Measurements from ENCODE around the gene DNAJC22.

DNA sequence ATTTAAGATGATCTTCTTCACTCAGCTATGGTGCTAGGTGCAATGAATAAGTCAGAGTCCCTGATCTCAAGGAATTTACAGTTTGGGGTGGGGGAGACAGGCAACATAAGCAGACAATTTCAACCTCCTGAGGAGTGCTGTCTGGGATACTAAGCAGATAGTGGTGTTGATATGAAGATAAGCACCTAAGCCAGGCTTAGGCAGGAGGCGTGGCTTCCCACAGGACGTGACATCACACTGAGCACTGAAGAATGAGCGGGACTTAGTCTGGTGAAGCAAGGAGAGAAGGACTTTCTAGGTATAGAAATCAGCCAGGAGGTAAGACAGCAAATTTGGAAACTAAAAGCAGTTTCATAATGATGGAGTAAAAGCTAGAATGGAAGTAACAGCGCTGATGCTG lies 44.9 kb upstream of the DNAJC22 start:
- no peak for TF ChIP-seq POLR2A (IDR thresholded peaks at IDR 0.05)
- TF ChIP-seq, protein P1, sequence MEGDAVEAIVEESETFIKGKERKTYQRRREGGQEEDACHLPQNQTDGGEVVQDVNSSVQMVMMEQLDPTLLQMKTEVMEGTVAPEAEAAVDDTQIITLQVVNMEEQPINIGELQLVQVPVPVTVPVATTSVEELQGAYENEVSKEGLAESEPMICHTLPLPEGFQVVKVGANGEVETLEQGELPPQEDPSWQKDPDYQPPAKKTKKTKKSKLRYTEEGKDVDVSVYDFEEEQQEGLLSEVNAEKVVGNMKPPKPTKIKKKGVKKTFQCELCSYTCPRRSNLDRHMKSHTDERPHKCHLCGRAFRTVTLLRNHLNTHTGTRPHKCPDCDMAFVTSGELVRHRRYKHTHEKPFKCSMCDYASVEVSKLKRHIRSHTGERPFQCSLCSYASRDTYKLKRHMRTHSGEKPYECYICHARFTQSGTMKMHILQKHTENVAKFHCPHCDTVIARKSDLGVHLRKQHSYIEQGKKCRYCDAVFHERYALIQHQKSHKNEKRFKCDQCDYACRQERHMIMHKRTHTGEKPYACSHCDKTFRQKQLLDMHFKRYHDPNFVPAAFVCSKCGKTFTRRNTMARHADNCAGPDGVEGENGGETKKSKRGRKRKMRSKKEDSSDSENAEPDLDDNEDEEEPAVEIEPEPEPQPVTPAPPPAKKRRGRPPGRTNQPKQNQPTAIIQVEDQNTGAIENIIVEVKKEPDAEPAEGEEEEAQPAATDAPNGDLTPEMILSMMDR (IDR thresholded peaks at IDR 0.05): no peak
